HG03378 (cell line): ENCODE measurements around the gene UCP2.

Experiments used
- ATAC-seq: cut with Tn5 transposase; IDR thresholded peaks from one replicate; pipeline ENCODE4 v1.9.1; 2021; ENCODE audit warnings: mild to moderate bottlenecking, moderate library complexity; ENCODE audit not compliant: unreplicated experiment

UCP2 gene

DNA sequence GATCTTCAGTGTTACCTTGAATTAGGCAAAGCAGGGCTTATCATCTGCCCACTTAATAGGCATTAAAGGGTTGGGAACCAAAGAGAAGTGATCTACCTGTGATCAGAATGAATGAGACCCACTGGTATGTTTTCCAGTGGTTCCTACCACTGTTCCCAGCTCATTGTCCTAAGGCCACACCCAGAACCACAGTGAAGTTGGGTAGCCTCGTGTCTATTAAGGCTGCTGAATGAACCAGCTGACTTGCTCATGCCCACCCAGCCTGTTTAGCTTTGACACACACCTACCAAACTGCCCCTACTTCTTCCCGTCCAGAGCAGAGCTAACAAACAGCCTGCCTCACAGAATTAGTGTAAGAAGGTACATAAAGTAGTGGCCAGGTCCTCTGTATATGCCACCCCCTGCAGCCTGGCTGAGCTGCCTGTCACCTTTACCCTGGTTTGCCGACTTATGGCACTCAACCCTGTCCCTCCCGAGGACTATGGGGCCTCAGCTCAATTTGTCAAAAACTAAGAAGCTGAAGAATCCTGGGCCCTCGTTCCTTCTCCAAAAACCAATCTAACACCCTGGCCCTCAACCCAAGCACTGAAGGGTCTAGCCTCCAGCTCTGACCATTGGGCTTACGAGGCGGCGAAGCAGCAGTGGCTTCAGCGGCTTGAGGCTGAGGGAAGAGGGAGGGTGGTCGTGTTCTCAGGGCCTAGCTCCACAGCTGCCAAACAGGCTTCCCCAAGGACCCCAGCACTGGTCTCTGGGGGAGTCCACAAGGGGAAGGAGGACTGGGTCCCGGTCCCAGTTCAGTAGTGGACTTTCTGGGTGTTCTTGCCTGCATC lies 9.8 kb downstream of the UCP2 start:
- no peak for ATAC-seq

DNA sequence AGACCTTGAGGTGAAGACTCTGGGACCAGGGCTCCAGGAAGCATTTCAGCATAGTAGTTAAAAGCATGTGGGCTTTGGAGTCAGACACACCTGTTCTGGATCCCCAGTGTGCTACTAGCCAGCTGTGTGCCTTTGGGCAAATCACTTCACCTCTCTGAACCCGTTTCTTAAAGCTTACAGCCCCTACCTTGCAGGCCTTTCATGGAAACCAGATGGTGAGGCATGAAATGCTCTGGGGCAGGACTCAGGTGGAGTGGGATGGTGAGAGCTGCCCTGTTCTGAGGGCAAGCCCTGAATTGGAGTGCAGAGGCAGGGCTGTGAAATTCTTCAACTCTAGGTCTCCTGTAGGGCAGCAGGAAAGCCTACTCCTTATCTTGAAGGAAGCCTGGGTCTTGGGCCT lies 10.5 kb downstream of the UCP2 start:
- ATAC-seq, result no peak

DNA sequence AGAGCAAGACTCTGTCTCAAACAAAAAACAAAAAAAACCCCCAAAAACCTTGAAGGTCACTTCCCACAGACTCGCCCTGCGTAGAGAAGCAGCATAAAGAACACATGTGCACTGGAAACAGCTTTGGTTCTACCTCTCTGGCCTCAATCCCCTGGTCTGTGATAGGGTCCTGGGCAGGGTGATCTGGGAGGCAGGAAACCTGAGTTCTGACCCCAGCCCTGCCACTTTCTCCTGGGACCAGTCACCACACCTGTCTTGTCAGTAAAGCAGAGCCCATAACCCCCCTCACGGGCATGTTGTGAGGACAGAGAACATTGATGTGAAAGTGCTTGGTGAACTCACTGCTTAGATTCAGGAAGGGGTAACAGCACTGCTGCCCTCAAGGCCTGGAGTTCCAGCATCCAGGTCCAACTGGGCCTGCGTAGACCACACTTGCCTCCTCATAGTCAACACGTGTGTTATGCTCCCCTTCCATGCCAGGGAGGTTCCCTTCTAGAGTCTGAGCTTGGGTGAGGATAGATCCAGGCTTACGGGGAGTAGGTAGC lies 11.4 kb downstream of the UCP2 start:
- ATAC-seq, result no peak

DNA sequence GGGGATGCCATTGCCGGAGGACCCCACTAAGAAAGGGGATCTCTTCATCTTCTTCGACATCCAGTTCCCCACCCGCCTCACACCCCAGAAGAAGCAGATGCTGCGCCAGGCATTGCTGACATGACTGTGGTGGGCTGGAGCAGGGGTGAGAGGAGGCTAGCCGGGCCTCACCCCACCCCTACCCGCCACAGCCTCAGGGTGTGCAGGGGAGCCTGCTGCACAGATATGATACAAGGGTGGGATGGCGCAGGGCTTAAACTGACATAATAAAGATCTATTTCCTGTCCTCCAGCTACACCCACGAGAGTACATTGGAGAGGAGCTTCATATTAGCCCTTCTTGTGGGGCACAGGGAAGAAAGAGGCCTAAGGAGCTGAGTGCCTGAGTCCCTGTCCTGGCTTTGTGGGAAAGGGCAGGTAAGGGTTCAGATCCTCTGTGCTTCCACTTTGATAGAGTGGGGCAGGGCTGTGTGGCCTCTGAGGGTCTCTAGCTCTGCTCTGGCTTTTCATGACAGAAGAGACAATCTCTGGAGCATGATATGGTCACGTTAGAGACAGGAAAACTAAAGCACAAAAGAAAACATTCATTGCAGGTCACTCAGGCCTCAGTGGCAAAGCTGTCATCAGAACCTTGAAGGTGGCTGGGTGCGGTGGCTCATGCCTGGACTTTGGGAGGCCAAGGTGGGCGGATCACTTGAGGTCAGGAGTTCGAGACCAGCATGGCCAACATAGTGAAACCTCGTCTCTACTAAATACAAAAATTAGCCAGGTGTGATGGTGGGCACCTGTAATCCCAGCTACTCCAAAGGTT lies 12.4 kb downstream of the UCP2 start:
- ATAC-seq, result no peak

DNA sequence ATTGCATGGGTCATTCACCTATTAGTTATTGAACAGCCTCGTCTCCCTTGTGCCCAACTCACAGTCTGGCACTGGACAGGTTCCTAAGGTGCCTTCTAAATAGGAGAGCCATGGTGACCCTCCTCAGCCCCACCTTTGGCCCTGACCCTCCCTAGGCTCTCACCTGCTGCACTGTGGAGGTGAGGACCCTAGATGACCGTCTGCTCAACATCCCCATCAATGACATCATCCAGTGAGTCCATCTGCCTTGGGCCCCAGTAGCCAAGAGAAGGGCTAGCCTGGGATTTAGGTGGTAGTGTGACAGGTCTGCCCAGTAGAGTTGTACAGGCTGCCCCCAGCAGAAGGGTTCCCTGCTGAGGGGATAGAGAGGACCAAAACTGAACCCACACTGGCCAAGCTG lies 13.6 kb downstream of the UCP2 start:
- ATAC-seq, result no peak

DNA sequence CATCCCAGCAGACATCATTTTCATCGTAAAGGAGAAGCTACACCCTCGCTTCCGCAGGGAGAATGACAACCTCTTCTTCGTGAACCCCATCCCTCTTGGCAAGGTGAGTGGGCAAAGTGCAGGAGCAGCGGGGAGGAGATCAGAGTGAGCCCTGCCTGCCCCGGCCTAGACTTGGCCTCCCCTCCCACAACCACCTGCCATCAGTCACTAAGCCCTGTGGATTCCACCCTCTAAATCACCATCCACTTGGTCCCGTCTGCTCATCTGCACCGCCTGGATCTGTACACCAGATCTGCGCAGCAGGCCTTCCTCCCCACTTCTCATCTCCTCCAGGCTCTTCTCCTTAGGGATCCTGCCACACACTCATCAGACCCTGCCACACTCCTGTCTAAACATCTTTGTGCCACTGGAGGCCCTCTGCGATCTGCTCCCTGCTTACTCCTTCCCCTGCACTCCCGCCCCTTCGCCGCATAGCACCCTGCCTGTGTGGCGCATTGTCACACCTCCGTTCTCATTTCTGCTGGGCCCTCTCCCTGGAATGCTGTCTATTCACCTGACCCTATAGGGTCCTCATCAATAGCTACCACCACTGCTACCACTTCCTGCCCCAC lies 14.2 kb downstream of the UCP2 start:
- ATAC-seq, result no peak

DNA sequence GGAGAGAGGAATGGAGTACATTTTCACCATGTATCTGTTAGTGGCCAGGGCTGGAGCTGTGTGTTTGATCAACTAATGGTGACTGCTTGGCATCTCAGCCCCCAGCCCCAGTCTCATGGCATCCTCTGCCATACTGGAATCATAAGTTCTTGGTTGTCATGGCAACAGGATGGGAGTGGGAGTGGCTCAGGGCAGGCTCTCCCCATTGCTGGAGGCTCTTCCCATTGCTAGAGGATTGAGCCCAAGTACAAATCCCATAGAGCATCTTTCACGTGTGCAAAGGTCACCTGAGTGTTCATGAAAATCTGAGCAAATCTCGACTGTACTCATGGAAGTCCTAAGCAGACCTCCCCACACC lies 16.9 kb downstream of the UCP2 start:
- ATAC-seq, result no peak

DNA sequence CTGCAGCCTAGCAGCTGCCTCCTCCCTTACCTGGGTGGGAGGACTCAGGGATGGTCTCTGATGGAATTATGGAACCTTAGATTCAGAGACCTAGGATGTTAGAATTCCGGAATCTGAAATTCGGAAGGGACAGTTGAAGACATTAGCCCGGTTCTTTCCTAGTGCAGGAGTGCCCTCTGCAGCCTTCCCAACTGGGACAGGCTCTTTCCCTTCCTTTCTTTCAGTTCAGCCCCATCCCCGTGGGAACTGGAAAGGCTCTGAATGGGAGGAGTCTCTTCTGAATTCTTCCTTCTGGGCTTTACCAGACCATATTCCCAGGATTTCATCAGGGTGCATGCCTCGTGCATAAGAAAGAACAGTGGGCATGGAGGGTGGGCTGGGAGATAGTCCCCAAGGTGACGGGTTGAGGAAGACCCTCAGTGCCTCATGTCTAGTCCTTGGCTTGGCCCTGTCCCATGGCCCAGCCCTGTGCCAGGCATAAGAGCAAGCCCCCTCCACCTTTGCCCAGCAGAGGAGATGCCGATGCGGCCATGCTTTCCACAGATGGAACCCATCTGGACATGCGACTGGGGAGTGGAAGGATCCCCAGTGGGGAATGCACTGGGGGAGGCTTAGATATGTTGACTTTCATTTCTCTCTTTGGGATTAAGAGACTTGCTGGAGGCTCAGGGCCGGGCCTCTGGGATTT lies 17.4 kb downstream of the UCP2 start:
- no peak for ATAC-seq

DNA sequence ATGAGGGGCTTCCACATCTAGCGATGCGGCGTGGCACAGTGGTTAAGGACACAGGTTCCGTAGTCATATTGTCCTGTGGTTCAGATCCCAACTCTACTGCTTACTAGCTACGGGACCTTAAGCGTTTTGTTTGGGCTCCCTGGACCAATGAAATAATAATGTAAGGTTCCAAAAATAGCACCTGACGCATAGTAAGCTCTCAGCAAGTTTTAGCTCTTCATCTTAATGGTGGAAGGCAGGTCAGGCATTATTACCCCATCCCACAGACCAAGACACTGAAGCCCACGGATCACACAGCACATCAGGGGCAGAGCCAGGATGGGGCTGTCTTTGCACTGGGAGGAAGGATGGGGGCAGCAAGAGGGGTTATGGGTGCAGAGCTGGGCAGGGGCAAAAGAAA lies 18.8 kb downstream of the UCP2 start:
- no peak for ATAC-seq

DNA sequence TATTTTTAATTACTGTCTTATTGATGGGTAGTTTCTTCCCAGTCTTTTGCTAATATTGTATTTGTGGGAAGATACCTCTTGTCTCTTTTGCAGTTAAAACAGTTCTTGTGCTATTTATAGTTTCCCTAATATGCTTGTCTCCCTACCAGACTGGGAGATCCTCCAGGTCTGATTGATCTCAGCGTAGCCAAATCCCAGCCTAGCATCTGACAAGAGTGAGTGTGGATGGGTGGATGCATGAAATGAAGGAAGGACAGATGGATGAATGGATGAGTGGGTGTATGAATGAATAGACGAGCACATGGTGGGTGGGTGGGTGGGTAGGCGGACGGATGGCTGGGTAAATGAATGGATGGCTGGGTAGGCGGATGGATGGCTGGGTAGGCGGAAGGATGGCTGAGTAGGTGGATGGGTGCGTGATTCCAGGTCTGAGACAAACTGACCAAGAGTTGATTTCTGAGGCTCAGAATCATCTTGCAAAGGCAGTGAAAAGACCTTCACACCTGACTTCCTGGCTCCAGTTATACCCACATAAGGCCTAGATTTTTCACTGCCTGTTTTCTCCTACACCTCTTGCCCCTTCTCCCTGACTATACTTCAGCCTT lies 20.4 kb downstream of the UCP2 start:
- no peak for ATAC-seq

DNA sequence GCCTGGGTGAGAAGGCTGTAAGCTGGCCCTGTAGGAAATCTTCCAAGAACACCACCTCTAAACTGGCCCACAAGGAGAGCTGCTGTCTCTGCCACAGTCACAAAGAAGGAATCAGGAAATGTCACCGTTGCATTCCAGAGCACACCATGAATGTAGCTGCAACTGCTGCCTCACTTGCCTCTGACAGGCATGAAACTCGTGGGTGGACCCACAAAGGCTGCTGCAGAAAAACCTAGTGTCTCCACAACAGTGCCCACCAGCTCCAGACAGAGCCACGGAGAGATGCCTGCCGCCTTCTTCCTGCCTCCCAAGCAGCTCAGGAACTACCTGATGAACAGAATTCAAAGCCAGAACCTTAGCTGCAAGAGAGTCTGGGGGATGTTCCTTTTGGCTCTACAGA lies 21.3 kb downstream of the UCP2 start:
- no peak for ATAC-seq

DNA sequence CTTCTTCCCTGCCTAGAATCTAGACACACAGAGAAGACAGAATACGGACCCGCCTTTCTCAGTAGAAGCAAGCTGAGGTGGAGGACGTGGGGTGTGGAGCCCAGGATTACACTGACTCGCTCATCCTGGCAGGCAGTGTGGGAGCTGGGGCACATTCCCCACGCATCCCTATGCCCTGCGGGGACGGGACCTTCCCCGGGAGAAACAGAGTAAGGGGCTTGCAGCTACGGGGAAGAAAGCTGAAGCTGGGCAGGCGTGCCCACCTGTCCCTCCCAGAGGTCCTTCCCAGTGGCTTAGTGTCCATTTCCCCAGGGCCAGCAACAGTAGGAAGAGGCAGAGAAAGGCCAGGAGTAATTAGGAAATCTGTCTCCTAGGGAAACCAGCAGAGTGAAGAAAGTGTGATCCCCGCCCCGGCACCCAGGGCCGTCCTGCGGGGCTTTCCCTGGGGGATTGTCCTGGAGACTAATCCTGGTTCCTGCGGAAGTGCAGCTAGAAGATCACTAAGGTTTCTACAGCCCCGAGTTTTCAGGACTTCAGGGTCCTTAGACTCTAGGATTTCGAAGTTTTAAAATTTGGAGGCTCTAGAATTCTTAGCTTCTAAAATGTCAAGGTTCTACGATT lies 24.0 kb downstream of the UCP2 start:
- ATAC-seq, result no peak

DNA sequence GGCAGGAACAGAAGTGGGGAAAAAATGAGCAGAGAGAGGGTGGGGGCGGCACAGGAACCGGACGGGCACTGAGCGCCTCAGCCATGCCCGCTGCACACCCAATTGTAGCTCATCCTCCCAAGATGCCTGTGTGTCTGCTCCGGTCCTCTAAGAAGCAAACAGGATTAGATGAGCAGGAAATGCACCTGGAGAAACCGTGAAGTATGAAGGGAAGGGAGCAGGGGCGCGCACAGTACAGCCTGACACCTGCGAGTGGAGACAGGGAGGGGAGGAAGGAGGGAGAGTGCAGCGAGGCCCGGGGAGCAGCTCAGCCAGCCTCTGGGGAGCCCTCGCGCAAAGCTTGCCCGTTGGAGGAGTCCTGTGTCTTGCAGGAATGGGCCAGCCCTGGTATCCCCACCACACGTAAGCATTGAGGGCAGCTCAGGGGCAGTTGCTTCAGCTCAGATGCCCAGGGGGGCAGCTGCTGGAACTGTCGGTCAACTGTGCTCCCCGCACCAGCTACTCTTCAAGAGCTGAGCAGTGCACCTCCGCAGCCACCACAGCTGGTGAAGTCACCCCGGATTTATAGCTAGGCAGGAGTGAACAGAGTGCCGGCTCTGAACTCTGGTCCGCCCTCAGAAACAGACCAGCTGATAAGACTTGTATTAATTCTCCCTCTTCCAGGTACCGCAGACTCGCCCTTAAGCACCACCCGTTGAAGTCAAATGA lies 24.8 kb downstream of the UCP2 start:
- ATAC-seq, result no peak

DNA sequence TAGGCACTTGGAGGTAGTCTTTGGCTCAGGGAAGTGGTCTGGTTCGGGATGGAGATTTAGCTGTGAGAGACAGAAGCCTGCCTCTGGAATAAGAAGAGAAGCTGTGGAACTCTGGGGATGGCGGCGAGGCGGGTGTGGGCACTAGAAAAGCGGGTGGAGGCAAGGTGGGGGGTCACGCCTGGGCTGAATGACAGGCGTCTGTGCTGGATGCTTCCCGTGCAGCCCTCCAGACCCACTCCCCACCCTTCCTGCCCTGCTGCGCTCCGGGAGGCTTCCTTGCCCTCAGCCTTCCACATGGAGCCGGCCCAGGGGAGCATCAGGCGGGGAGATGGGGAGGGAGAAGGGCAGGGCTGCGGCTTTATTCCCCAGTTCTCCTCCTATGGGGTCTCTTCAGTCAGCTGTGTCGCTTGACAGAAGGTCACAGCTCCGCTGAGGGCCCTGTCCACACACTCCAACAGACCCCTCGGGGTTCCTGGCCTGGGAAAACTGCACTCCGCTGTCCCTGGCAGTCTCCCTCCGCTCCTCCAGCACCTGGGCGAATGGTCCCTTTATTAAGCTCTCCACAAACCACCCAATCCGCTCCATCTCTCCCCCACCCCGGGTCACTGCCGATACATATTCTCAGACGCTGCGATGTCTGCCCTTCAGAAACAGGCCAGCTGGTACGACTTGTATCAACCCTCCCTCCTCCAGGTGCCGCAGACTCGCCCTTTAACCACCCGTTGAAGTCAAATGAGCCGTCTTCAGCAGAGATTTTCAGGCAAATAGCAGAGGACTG lies 25.6 kb downstream of the UCP2 start:
- ATAC-seq, result no peak

DNA sequence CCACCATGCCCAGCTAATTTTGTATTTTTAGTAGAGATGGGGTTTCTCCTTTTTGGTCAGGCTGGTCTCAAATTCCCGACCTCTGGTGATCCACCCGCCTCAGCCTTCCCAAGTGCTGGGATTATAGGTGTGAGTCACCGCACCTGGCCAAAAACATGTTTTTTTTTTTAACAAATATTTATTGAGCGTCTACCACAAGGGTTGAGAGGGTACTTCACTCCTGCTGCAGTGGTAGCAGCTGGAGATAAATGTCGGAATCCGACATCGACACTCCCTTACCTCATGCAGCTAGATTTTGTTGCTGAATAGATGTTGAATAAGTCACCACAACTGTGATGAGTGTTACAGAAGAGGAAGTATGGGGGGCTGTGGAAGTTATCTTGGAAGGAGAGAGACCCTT lies 30.8 kb downstream of the UCP2 start:
- ATAC-seq, result no peak

DNA sequence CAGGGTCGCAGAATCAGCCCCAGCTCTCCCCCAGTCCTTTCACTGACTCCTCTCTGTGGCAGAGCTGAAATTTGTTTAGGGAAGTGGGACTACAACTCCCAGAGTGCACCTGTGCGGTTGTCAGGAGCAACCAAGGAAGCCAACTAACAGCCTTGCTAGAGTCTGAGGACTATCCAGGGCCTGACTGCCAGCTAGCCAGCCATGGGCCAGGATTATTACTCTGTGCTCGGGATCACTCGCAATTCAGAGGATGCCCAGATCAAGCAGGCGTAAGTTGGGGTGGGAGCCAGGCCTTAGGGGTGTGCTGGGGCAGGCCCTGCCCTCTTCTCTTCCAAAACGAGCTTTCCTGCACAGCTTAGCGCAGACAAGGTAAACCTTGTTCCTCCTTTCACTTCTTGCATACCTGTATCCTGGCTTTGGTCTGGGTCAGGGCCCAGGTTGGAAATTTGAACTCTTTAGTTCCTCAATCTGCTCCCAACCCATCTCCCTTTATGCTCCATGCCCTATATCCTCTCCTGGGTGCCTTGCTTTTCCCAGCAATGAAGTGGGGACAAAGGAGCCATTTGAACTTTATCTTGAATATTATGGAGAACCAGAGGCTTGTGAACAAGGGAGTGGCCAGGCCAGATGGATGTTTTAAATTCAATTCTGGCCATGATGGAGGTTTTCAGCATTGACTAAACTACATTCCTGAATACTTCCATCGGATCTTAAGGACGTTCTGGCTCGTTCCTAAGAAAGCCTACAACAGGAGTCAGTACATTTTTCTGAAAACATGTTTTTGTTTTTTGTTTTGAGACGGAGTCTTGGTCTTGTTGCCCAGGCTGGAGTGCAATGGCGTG lies 31.6 kb downstream of the UCP2 start, which contains the start of gene DNAJB13:
Gene DNAJB13 (plus strand): TSS at position 158 of the 842 bp plus-strand sequence. CDS start 44 bp downstream, at position 202.
- ATAC-seq, result peak; percentile 74

DNA sequence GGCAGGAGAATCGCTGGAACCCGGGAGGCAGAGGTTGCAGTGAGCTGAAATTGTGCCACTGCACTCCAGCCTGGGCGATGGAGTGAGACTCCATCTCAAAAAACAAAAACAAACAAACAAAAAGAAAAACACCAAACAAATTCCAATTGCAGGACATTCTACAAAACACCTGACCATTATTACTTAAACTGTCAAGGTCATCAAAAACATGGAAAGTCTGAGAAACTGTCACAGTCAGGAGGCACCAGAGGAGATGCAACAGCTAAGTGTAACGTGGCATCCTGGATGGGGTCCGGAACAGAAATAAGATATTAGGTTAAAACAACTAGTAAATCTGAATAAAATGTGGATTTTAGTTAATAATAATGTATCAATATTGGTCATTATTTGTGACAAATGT lies 32.7 kb downstream of the UCP2 start:
- ATAC-seq, result no peak

DNA sequence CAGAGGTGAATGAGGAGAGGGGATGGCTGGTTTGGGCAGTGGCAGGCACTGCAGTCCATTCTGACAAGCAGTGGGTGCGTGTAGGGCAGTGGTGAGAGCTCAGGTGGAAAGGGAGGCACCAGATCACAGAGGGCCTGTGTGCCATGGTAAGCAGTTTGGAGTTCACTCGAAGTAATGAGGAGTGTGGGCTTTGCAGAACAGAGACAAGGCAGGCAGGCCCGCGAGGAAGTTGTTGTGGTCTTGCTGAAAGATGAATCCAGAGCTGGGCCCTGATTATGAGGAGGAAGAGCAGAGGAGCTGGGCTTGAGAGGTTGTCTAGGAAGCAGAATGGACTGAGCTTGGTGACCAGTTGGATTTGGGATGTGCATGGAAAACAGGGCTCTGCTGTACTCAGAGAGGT lies 33.4 kb downstream of the UCP2 start:
- ATAC-seq, result no peak
